Aorta (tissue), 5 donors: ENCODE measurements around the gene OPN3. TPM values are rescaled to one million over a fixed set of nuclear protein-coding genes. Genes with fewer than 3 reads are reported as not detected.
A peak's percentile ranks its signal among the peaks of the same experiment; 100 is the strongest.

Experiments used
- ATAC-seq: fragments of 200-7000 bp; cut with Tn5 transposase; one replicate; pipeline ENCODE4 v1.9.1; 2022; ENCODE audit warnings: moderate library complexity; ENCODE audit not compliant: low FRiP score
- DNase-seq, 2 donors: peaks; one replicate each; pipeline ENCODE4 v3.0.0-alpha.2; 2020
- H3K27ac ChIP-seq, 2 donors: one replicate each; pipeline ENCODE4 v1.5.1; 2013; ENCODE audit warnings: low read length in 2 of 2, mild to moderate bottlenecking in 2 of 2, moderate library complexity in 2 of 2, control low read depth in 1 of 2, inconsistent platforms in 1 of 2, low read depth in 1 of 2
- H3K27me3 ChIP-seq, 2 donors: one replicate each; pipeline ENCODE4 v1.6.1; 2013; ENCODE audit warnings: control low read depth in 1 of 2, low read length in 1 of 2, mild to moderate bottlenecking in 1 of 2, moderate library complexity in 1 of 2; ENCODE audit not compliant: insufficient read depth in 2 of 2, control insufficient read depth in 1 of 2
- H3K36me3 ChIP-seq, 2 donors: one replicate each; pipeline ENCODE4 v1.6.1; 2013; ENCODE audit warnings: control low read depth in 1 of 2, low read length in 1 of 2, mild to moderate bottlenecking in 1 of 2; ENCODE audit not compliant: insufficient read depth in 2 of 2, control insufficient read depth in 1 of 2
- H3K4me1 ChIP-seq, 2 donors: one replicate each; pipeline ENCODE4 v1.6.1; 2013; ENCODE audit warnings: low read length in 2 of 2, control low read depth in 1 of 2, mild to moderate bottlenecking in 1 of 2, moderate library complexity in 1 of 2; ENCODE audit not compliant: insufficient read depth in 2 of 2, control insufficient read depth in 1 of 2
- H3K4me3 ChIP-seq, 2 donors: one replicate each; pipeline ENCODE4 v1.5.1; 2013; ENCODE audit warnings: low read length in 2 of 2, control low read depth in 1 of 2, mild to moderate bottlenecking in 1 of 2
- H3K9me3 ChIP-seq: one replicate; pipeline ENCODE4 v1.6.1; 2013; ENCODE audit warnings: mild to moderate bottlenecking, low read length; ENCODE audit not compliant: control insufficient read depth
- WGBS, 2 donors: extraction: QIAGEN DNeasy Blood & Tissue Kit; methylation state at CpG; one replicate each; pipeline ENCODE4 v1.1.7; 2013; 5-methylcytosine and 5-hydroxymethylcytosine counted together
- intact Hi-C, 2 donors: fragments of 100-400 bp; cut with DNase I; formaldehyde crosslinking; loops; one replicate each; pipeline versions ENCODE4 v1.14.2 to v1.15.0; 2022
- polyA plus RNA-seq, 2 donors: library from polyadenylated mRNA; stranded (reverse); fragments of 200-250 nt; gene quantifications; one replicate each; pipeline ENCODE4 v1.2.3, GENCODE V29; 2013
- total RNA-seq, 2 donors: library from RNA; stranded (reverse); fragmentation: NEBNext Ultra II Directional; extraction: Animal tissue kit (Norgen Biotek cat#: 25700); gene quantifications; one replicate each; pipeline ENCODE4 v1.2.1, GENCODE V29; 2021
- donor health status: healthy with polysubstance abuse.
- donor health status: Bipolar disorder and iron deficiency.
- donor health status: DM: no; HTN: no; CAD: no.
- donor health status: DM: no; HTN: no; CAD: no.
- donor health status: DM: yes; HTN: yes; CAD: no.

OPN3 gene
- total and polyA plus RNA-seq, 4 donors, result 5.3 to 18.2 (median 6.2) TPM

DNA sequence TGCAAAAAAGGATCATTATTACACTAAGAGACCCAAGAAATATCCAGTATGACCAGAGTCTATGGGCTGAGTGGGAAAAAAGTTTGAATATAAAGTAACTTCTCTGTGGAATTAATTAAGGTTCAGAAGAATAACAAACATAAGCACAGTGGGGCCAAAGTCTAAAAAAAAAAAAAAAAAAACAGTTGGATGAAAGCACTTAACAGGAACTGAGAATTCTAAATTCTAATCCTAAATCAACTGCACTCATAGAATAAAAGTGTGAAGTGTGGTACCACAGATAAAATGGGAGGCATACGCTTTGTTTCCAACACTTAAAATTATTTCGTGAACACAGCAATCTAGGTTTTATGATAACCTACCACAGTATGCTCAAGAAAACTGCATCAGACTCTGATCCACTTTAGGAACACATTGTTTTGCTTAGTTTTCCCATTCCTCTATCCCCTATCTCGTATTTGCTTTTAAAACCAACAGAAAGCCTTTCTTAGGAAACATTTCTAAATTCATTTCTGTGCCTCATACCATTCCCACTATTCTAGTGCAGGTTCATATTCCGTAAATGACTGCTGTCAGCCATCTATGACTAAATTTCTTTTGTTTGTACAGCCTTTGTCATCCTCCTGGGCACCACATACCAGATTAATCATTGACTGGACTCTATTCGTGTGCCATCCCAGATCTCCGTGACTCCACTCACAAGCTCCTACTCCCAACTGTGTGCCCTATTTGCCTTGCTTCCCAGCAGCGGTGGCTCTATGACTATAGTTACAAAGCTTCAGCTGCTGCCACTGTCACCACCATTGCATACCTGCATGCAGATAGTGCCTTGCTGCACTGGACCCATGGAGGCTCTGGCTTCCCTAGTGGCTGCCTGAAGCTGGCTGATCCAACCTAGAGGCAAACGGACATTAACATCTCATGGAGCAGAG, 24.9 kb downstream of the OPN3 start:
- WGBS, 2 donors, result 42 to 46% methylated on average over 8 of the region's 8 CpGs

DNA sequence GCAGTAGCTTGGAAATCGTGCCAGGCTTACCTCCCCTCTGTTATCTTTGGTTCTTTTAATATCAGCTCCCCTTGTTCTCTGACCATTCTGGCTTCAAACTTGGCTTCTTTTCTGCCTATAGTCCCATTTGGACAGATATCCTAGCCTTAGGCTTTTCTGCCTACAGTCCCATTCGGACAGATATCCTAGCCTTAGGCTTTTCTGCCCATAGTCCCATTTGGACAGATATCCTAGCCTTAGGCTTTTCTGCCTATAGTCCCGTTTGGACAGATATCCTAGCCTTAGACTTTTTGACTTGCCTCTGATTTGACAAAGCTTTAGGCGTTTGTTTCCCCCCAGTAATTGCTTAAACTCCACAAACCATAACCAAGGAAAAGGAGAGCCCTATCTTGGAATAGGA, 25.6 kb downstream of the OPN3 start:
- no peaks in the 10 kb centered on the region for H3K9me3 ChIP-seq
- no peak overlapping the region for H3K27ac ChIP-seq
- H3K27me3 ChIP-seq, result no peaks in the 10 kb centered on the region
- no peaks in the 10 kb centered on the region for H3K4me1 ChIP-seq
- ATAC-seq (no peak), DNase-seq (no peak)
- no peaks in the 10 kb centered on the region for H3K36me3 ChIP-seq
- H3K4me3 ChIP-seq, result no peak overlapping the region
- intact Hi-C loops, result loop anchor here in 1 of 2 donors (5.0 kb wide), 1 partner anchor 218 kb away; no protein-coding TSS in a partner anchor
- WGBS, 2 donors, result 77 to 79% methylated on average over 4 of the region's 4 CpGs

More for the DNA sequence above, 24.9 kb downstream of the OPN3 start:
- ATAC-seq, result no peak
- H3K4me1 ChIP-seq, result no peaks in the 10 kb centered on the region
- no peak for DNase-seq
- H3K9me3 ChIP-seq, result no peaks in the 10 kb centered on the region
- no peaks in the 10 kb centered on the region for H3K27me3 ChIP-seq
- no peak overlapping the region for H3K27ac ChIP-seq
- intact Hi-C loops, result no loop called here
- H3K36me3 ChIP-seq, result no peaks in the 10 kb centered on the region
- no peak overlapping the region for H3K4me3 ChIP-seq

DNA sequence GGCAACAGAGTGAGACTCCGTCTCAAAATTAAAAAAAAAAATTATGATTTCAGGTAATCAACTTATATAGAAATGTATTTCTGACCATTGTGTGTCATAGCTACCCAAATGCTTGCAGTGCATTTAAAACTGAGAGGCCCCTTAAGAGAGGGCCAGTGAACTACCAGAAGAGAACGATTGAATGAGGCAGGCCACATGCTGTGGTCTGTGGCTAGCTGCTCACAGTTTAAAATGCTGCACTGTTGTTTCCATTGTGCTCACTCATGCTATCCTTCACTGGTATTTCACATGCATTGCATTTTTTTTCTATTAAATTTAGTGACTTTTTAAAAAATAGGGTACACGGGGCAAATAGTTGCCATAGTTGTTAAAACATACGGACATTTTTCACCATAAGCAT, 26.0 kb downstream of the OPN3 start:
- Histone ChIP-seq H3K4me3 (no peak overlapping the region), H3K9me3 (no peaks in the 10 kb centered on the region), H3K27ac (no peak overlapping the region), H3K27me3 (no peaks in the 10 kb centered on the region), H3K36me3 (no peaks in the 10 kb centered on the region), H3K4me1 (no peaks in the 10 kb centered on the region)
- no peak for DNase-seq
- no peak for ATAC-seq
- WGBS, 2 donors, result 90 to 93% methylated on average over 4 of the region's 4 CpGs
- intact Hi-C loops, result loop anchor here in 1 of 2 donors (5.0 kb wide), 1 partner anchor 218 kb away; no protein-coding TSS in a partner anchor

DNA sequence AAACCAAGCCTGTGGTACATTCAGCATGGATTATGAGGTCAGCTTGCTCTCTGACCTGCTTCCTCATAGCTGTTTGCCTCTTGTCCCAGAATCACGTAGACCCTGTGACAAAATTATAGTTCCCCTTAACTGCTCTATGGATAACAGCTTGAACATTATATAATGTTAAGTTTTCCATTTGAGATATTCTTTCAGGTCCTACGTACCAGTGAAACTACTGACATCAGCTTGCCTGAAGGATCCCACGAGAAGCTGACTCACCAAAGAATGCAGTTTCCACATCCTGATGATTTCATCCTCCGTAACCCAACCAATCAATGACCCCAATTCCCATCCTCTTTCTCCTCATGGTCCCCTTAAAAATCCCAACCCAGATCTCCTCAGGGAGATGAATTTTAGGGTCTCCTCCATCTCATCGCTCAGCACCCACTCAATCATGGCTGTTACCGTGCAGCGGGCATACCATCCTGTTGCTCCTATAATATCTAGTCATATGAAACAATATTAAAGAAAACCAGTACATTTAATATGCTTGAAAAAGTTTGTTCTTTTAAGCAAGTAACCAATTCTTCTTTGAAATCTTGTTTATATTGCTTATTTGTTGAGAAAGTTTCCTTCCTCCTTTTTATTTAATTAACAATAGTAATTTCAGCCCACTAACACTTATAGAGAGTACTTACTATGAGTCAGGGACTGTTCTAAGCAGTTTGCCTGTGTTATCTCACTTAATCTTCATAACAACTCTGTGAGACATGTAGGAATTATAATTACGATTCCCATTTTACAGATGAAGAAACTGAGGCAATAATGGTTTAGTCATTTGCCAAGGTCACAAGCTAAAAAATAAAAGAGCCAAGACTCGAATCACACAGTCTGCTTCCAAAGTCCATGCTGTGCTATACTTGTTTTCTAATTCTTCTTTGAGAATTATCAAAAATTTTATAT, 27.4 kb downstream of the OPN3 start:
- Histone ChIP-seq H3K27ac (no peak overlapping the region), H3K4me3 (no peak overlapping the region), H3K27me3 (no peaks in the 10 kb centered on the region), H3K4me1 (no peaks in the 10 kb centered on the region), H3K9me3 (no peaks in the 10 kb centered on the region), H3K36me3 (no peaks in the 10 kb centered on the region)
- no peak for ATAC-seq
- intact Hi-C loops, result loop anchor here in 1 of 2 donors (5.0 kb wide), 1 partner anchor 219 kb away; no protein-coding TSS in a partner anchor
- 82 to 88% methylated on average over 9 of the region's 9 CpGs for WGBS, 2 donors
- no peak for DNase-seq

DNA sequence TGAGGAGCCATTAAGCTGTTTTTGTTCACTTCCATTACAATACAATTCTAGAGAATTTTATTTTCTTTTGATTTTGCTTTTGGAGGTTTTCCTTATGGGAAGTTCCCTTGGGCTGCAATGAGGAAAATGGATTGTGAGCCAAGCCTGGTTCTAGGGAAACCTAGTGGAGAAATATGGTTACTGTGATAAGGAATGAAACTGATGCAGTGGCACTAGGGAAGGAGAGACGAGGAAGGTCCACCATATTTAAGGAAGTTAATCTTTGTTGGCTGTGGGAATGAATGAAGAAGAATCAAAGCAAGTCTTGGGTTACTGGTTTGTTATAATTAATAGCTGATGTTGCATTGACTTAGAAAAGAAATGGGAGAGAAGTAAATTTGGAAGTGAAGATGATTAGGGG, 28.4 kb downstream of the OPN3 start:
- intact Hi-C loops, result loop anchor here (2.0 to 5.0 kb wide), 2 partner anchors 221 to 223 kb away; no protein-coding TSS in a partner anchor
- no peaks in the 10 kb centered on the region for H3K9me3 ChIP-seq
- H3K27me3 ChIP-seq, result no peaks in the 10 kb centered on the region
- 84 to 90% methylated on average over 1 of the region's 1 CpG for WGBS, 2 donors
- H3K4me1 ChIP-seq, result no peaks in the 10 kb centered on the region
- no peaks in the 10 kb centered on the region for H3K36me3 ChIP-seq
- DNase-seq, result no peak
- no peak overlapping the region for H3K4me3 ChIP-seq
- no peak overlapping the region for H3K27ac ChIP-seq
- ATAC-seq, result no peak

DNA sequence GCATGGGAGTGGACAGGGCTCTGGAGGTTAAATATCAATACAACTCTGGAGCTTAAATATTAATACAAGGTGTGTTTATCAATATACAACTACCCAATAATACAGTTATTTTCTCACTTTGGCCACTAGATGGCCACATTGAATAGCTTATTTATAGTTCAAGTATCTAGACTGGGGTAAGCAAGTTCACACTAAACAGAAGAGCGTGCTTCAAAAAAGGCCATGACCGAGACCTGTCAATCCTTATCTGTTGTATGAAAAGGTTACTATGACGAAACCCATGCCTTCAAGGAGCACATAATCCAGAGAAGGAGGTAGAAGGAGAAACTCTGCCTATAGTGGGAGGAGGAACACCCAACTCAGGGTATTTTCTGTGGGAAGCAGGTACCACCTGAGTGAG, 29.1 kb downstream of the OPN3 start:
- no peaks in the 10 kb centered on the region for H3K27me3 ChIP-seq
- WGBS, 2 donors, result 3 to 4% methylated on average over 3 of the region's 3 CpGs

DNA sequence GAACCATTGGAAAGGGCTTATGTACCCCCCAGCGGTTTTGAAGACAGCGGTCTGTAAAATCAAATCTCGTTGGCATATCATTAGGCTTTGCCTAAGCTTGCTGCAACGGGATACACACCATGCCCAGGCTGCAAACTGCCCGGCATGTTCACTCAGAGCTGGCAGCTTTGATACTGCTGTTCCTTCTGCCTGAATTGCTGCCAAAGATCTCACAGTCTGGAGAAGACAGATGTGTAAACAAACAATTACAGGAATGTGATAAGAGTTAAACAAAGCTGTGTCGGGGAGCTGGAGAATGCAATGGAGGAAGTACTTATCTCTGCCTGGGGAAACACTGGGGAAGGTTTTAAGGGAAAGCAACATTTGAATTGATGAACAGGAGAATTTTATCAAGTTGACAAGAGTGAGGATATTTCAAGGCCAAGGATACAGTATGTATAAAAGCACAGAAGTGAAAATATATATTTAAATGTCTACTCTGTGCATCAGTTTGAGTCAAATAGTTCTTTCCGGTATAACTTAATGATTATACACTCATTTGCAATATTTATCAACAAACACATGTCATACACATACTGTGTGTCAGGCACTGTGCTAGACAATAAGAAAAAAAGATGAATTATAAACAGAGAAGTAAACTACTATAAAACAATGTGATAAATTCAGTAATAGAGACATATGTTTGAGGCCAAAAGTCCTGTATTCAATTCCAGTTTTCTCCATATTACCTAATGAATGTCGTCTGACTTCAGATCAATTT, 29.9 kb downstream of the OPN3 start:
- intact Hi-C loops, result loop anchor here (2.0 to 5.0 kb wide), 2 partner anchors 222 to 225 kb away; no protein-coding TSS in a partner anchor
- no peak for ATAC-seq
- H3K27ac ChIP-seq, result no peak overlapping the region
- 34 to 36% methylated on average over 8 of the region's 8 CpGs for WGBS, 2 donors
- H3K4me1 ChIP-seq, result no peaks in the 10 kb centered on the region
- H3K9me3 ChIP-seq, result no peaks in the 10 kb centered on the region
- no peak for DNase-seq
- no peaks in the 10 kb centered on the region for H3K36me3 ChIP-seq
- no peaks in the 10 kb centered on the region for H3K27me3 ChIP-seq
- H3K4me3 ChIP-seq, result no peak overlapping the region

More for the DNA sequence above, 29.1 kb downstream of the OPN3 start:
- intact Hi-C loops, result loop anchor here (2.0 to 5.0 kb wide), 2 partner anchors 221 to 224 kb away; no protein-coding TSS in a partner anchor
- DNase-seq (no peak), ATAC-seq (peak; percentile 81)
- no peaks in the 10 kb centered on the region for H3K4me1 ChIP-seq
- no peak overlapping the region for H3K27ac ChIP-seq
- H3K4me3 ChIP-seq, result no peak overlapping the region
- H3K9me3 ChIP-seq, result no peaks in the 10 kb centered on the region
- H3K36me3 ChIP-seq, result no peaks in the 10 kb centered on the region
